ENCODE measurements around the gene SPRY4. TPM values are rescaled to one million over a fixed set of nuclear protein-coding genes. Genes with fewer than 3 reads are reported as not detected.

The SPRY4 gene
- total and polyA plus RNA-seq, 12 donors: 12.1 to 66.1 (median 30.3) TPM

GRCh38 chr5:142322403-142322746 lies 2.4 kb downstream of the SPRY4 start:
- Histone ChIP-seq H3K9me3 (replicated peaks in 1 of 3) (no peaks in the 10 kb centered on the region), H3K4me1 (replicated peaks in 1 of 2) (peaks cover 31 to 71% of the 10 kb centered on the region in 2 donors), H3K27ac (peak overlapping the region in 4 of 5 donors; percentile 11 to 96 (median 94)), H3K27me3 (no peaks in the 10 kb centered on the region), H3K36me3 (replicated peaks in 1 of 2) (no peaks in the 10 kb centered on the region), H3K4me3 (peak overlapping the region in 1 of 4 donors; percentile 70)
- intact Hi-C loops (cut with DNase I): loop anchor here (10.0 kb wide), 1 partner anchor 222 kb away; no protein-coding TSS in a partner anchor
- no peak for DNase-seq
- no peak for TF ChIP-seq CTCF (IDR thresholded peaks at IDR 0.05)
- TF ChIP-seq POLR2A (IDR thresholded peaks at IDR 0.05): no peak
- 65 to 87% (median 74%) methylated on average over 5 of the region's 5 CpGs for WGBS, 4 donors

GRCh38 chr5:142320851-142321560 lies 3.8 kb downstream of the SPRY4 start:
- intact Hi-C loops (cut with DNase I): loop anchor here (10.0 kb wide), 1 partner anchor 224 kb away; no protein-coding TSS in a partner anchor
- WGBS, 4 donors: 11 to 24% (median 16%) methylated on average over 8 of the region's 8 CpGs
- no peak for TF ChIP-seq CTCF (IDR thresholded peaks at IDR 0.05)
- TF ChIP-seq POLR2A (IDR thresholded peaks at IDR 0.05): peak in 1 of 2 donors; percentile 41

GRCh38 chr5:142320430-142320738 lies 4.4 kb downstream of the SPRY4 start:
- Histone ChIP-seq H3K27me3 (no peaks in the 10 kb centered on the region), H3K4me1 (replicated peaks in 1 of 2) (peaks cover 40 to 81% of the 10 kb centered on the region in 2 donors), H3K4me3 (peak overlapping the region in 1 of 4 donors; percentile 15), H3K36me3 (replicated peaks in 1 of 2) (no peaks in the 10 kb centered on the region), H3K27ac (peak overlapping the region; percentile 52 to 96 (median 76)), H3K9me3 (replicated peaks in 1 of 3) (no peaks in the 10 kb centered on the region)
- TF ChIP-seq POLR2A (IDR thresholded peaks at IDR 0.05): no peak
- TF ChIP-seq CTCF (IDR thresholded peaks at IDR 0.05): no peak
- intact Hi-C loops (cut with DNase I): loop anchor here (10.0 kb wide), 1 partner anchor 224 kb away; no protein-coding TSS in a partner anchor
- 26 to 45% (median 36%) methylated on average over 4 of the region's 4 CpGs for WGBS, 4 donors
- DNase-seq: no peak

More at GRCh38 chr5:142320851-142321560, 3.8 kb downstream of the SPRY4 start:
- H3K4me1 ChIP-seq (replicated peaks in 1 of 2): peaks cover 38 to 76% of the 10 kb centered on the region in 2 donors
- H3K36me3 ChIP-seq (replicated peaks in 1 of 2): no peaks in the 10 kb centered on the region
- H3K27me3 ChIP-seq: no peaks in the 10 kb centered on the region
- H3K9me3 ChIP-seq (replicated peaks in 1 of 3): no peaks in the 10 kb centered on the region
- peak overlapping the region; percentile 52 to 96 (median 76) for H3K27ac ChIP-seq
- peak overlapping the region in 1 of 4 donors; percentile 15 for H3K4me3 ChIP-seq
- peak in 6 of 7 donors; percentile 42 to 65 (median 52) for DNase-seq

GRCh38 chr5:142319560-142320429 lies 5.0 kb downstream of the SPRY4 start:
- TF ChIP-seq CTCF (IDR thresholded peaks at IDR 0.05) (no peak), POLR2A (IDR thresholded peaks at IDR 0.05) (no peak)
- intact Hi-C loops (cut with DNase I): loop anchor here (10.0 kb wide), 1 partner anchor 225 kb away; no protein-coding TSS in a partner anchor
- no peaks in the 10 kb centered on the region for H3K36me3 ChIP-seq (replicated peaks in 1 of 2)
- peaks cover 40 to 85% of the 10 kb centered on the region in 2 donors for H3K4me1 ChIP-seq (replicated peaks in 1 of 2)
- H3K27ac ChIP-seq: peak overlapping the region in 4 of 5 donors; percentile 52 to 96 (median 86)
- no peaks in the 10 kb centered on the region for H3K9me3 ChIP-seq (replicated peaks in 1 of 3)
- H3K27me3 ChIP-seq: no peaks in the 10 kb centered on the region
- DNase-seq: no peak
- peak overlapping the region in 1 of 4 donors; percentile 20 for H3K4me3 ChIP-seq
- WGBS, 4 donors: 49 to 59% (median 53%) methylated on average over 7 of the region's 7 CpGs

All from adrenal gland (tissue), 12 donors.